ENCODE results near the gene DYRK1A.

Gene DYRK1A

DNA sequence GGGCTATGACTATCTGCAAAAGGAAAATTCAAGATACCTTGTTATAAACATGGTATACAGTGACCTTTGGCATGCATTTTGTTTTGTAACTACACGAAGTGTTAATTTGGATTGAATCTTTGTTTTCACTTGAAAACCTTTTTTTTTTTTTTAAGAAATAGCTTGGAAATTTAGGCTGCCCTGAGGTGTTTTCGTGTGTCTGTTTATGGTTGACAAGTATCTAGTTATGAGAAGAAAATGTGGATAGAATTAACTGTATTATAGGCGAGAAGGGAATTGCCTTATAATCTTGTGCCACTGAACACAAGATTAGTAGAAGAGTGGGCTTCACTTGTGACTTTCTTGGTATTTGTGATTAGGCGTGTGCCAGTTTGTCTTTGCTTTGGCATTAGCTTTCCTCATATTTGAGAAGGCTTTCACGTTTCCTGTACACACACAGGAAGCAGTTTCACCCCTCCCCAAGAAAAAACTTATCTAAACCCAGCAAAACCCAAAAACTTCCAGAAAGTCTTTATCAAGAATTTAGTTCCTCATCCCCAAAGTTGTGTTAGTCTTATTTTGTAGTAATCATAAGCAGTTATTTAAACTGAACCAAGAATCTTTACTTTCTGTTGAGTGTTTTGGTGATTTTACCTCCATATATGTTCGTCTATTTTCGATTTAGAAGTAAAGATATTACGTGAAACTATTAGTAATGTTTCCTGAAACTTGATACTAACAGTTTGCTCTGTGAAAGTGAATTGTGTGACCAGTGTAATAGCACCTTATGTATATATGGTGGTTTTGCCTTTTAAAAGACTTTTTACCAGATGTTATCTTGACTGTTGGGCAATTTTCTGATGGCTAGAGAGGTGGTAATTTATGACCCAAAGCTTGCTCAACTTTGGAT lies 3.8 kb downstream of the DYRK1A start:
- Histone ChIP-seq H3K36me3 (replicated peaks) (no peaks in the 10 kb centered on the region), H3K27ac (peak overlapping the region; percentile 98), H3K4me3 (ENCODE audit: low read depth, low read length) (peak overlapping the region; percentile 39), H3K27me3 (replicated peaks) (no peaks in the 10 kb centered on the region)
- in situ Hi-C loops (cut with HindIII; ENCODE audit: low pct_ligation_motif_present, low sequenced_read_pairs), result no loop called here
- TF ChIP-seq, protein P1, sequence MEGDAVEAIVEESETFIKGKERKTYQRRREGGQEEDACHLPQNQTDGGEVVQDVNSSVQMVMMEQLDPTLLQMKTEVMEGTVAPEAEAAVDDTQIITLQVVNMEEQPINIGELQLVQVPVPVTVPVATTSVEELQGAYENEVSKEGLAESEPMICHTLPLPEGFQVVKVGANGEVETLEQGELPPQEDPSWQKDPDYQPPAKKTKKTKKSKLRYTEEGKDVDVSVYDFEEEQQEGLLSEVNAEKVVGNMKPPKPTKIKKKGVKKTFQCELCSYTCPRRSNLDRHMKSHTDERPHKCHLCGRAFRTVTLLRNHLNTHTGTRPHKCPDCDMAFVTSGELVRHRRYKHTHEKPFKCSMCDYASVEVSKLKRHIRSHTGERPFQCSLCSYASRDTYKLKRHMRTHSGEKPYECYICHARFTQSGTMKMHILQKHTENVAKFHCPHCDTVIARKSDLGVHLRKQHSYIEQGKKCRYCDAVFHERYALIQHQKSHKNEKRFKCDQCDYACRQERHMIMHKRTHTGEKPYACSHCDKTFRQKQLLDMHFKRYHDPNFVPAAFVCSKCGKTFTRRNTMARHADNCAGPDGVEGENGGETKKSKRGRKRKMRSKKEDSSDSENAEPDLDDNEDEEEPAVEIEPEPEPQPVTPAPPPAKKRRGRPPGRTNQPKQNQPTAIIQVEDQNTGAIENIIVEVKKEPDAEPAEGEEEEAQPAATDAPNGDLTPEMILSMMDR (IDR thresholded peaks at IDR 0.05; ENCODE audit: low read depth, low read length, missing control alignments), result no peak
- no peak for DNase-seq

DNA sequence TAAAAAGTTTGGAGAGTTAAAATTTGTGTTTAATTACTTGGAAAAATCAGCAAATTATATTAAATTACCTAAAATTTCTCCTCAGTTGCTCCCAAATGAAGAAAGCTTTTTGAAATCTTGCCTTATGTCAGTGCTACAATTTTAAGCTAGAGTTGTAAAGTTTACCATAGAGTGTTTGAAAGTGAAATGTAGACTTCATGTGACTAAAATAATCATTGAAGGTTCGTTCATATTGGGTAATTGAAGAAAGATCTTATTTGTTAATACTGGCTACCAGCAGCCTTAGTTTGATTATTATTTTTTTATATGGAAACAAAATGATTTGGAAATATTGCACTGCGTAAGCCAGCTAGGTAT lies 4.4 kb downstream of the DYRK1A start:
- in situ Hi-C loops (cut with HindIII; ENCODE audit: low pct_ligation_motif_present, low sequenced_read_pairs), result no loop called here
- no peak for DNase-seq
- TF ChIP-seq, protein P1 (IDR thresholded peaks at IDR 0.05; ENCODE audit: low read depth, low read length, missing control alignments), result no peak

GRCh38 chr21:37372127-37372731 lies 5.7 kb downstream of the DYRK1A start:
- in situ Hi-C loops (cut with HindIII; ENCODE audit: low pct_ligation_motif_present, low sequenced_read_pairs), result no loop called here
- no peak overlapping the region for H3K4me3 ChIP-seq (ENCODE audit: low read depth, low read length)
- H3K27me3 ChIP-seq (replicated peaks), result no peaks in the 10 kb centered on the region
- H3K27ac ChIP-seq, result no peak overlapping the region
- TF ChIP-seq, protein P1 (IDR thresholded peaks at IDR 0.05; ENCODE audit: low read depth, low read length, missing control alignments), result no peak
- H3K36me3 ChIP-seq (replicated peaks), result no peaks in the 10 kb centered on the region
- no peak for DNase-seq

More for the DNA sequence above, 4.4 kb downstream of the DYRK1A start:
- Histone ChIP-seq H3K27me3 (replicated peaks) (no peaks in the 10 kb centered on the region), H3K4me3 (ENCODE audit: low read depth, low read length) (no peak overlapping the region), H3K36me3 (replicated peaks) (no peaks in the 10 kb centered on the region), H3K27ac (peak overlapping the region; percentile 98)

DNA sequence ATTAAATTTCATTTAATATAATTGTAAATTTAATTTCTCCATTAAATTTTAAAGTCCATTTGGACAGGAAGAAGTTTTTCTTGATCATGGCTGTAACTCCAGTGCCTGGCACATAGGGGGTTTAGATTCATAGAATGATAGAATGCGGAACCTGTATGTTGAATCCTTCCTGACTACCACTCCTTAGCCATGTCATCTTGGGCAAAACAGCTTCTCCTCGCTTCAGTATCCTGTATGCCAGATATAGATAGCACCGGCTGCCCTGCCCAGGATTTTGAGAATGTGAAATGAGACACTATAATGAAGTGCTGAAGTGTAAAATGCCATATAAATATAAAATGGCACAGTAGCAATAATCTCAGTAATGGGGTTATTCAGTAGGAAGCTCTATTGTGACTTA lies 6.4 kb downstream of the DYRK1A start:
- TF ChIP-seq, protein P1 (IDR thresholded peaks at IDR 0.05; ENCODE audit: low read depth, low read length, missing control alignments), result no peak
- in situ Hi-C loops (cut with HindIII; ENCODE audit: low pct_ligation_motif_present, low sequenced_read_pairs), result no loop called here
- Histone ChIP-seq H3K27me3 (replicated peaks) (no peaks in the 10 kb centered on the region), H3K36me3 (replicated peaks) (no peaks in the 10 kb centered on the region), H3K27ac (peak overlapping the region; percentile 82), H3K4me3 (ENCODE audit: low read depth, low read length) (no peak overlapping the region)
- no peak for DNase-seq

- no peaks in the 10 kb centered on the region for H3K36me3 ChIP-seq (replicated peaks)
- TF ChIP-seq, protein P1 (IDR thresholded peaks at IDR 0.05; ENCODE audit: low read depth, low read length, missing control alignments), result no peak
- H3K4me3 ChIP-seq (ENCODE audit: low read depth, low read length), result no peak overlapping the region
- H3K27ac ChIP-seq, result peak overlapping the region; percentile 82
- H3K27me3 ChIP-seq (replicated peaks), result no peaks in the 10 kb centered on the region
- no peak for DNase-seq
- in situ Hi-C loops (cut with HindIII; ENCODE audit: low pct_ligation_motif_present, low sequenced_read_pairs), result no loop called here
These were observed 7.0 kb downstream of the DYRK1A start for GRCh38 chr21:37373539-37373938.

Measured in brain microvascular endothelial cell (primary cell).